GM19467 (cell line): Measurements from ENCODE around the gene UBXN6.

Experiments used
- ATAC-seq: cut with Tn5 transposase; IDR thresholded peaks from one replicate; pipeline ENCODE4 v1.9.1; 2021; ENCODE audit warnings: mild to moderate bottlenecking, moderate library complexity; ENCODE audit not compliant: unreplicated experiment

UBXN6 gene

GRCh38 chr19:4493929-4494690 lies 36.5 kb upstream of the UBXN6 start:
- no peak for ATAC-seq

DNA sequence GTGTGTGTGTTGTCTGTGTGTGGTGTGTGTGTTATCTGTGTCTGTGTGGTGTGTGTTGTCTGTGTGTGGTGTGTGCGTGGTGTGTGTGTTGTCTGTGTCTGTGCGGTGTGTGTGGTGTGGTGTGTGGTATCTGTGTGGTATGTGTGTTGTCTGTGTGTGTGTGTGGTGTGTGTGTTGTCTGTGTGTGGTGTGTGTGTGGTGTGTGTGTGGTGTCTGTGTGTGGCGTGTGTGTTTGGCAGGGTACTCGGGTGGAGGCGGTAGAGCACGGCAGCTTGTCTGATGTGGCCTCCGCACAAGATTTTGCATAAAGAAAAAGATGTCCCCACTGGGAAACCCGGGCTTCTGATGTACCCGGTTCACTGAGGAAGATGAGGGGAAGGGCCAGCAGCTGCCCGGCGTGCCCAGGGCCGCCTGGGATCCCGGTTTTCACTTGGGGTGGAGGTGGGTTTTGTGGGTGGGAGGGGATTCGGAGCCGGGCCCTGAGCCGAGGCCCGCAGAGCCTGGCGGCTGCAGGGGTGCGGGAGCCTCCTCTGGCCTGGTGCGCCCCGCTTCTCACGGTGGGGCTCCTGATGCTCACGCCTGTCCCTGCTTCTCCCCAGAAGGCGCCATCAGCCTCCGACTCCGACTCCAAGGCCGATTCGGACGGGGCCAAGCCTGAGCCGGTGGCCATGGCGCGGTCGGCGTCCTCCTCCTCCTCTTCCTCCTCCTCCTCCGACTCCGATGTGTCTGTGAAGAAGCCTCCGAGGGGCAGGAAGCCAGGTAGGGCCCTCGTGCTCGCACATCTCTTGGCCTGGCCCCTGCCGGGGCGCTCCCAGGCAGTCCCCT lies 35.7 kb upstream of the UBXN6 start:
- no peak for ATAC-seq

- no peak for ATAC-seq
Observed at GRCh38 chr19:4492337-4493103, 34.9 kb upstream of the UBXN6 start.

DNA sequence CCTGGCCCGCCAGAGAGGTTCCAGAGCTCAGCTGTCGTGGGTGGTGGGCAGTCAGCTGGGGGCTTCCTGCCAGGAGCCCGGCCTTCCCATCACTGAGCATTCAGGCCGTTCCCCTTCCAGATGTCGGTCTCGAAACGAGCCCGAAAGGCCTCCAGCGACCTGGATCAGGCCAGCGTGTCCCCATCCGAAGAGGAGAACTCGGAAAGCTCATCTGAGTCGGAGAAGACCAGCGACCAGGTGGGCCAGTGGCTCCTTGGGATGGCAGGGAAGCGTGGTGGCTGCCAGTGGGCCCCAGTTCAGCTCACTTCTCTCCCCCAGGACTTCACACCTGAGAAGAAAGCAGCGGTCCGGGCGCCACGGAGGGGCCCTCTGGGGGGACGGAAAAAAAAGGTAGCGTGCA lies 33.9 kb upstream of the UBXN6 start:
- no peak for ATAC-seq

GRCh38 chr19:4488496-4488895 lies 30.9 kb upstream of the UBXN6 start:
- no peak for ATAC-seq

- ATAC-seq = no peak
Observed at GRCh38 chr19:4487572-4487971, 30.0 kb upstream of the UBXN6 start.

DNA sequence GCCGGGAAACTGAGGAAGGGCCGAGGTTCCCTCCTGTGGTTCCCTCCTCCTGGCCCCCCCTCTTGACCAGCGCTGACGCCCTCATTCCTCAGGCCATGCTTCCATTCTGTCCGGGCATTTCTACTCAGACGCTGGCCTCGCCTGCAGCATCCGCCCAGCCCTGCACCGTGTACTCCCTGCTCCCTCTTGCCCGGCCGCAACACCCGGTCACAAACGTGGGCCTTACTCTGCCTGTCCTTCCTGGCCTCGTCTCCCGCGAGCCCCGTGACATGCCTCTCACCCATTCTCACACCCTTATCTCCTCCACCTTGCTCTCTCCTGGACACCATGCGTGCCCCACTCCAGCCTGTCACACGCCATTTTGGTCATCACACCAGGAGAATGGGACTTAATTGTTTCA lies 25.8 kb upstream of the UBXN6 start:
- no peak for ATAC-seq

GRCh38 chr19:4482721-4483364 lies 25.2 kb upstream of the UBXN6 start:
- no peak for ATAC-seq

DNA sequence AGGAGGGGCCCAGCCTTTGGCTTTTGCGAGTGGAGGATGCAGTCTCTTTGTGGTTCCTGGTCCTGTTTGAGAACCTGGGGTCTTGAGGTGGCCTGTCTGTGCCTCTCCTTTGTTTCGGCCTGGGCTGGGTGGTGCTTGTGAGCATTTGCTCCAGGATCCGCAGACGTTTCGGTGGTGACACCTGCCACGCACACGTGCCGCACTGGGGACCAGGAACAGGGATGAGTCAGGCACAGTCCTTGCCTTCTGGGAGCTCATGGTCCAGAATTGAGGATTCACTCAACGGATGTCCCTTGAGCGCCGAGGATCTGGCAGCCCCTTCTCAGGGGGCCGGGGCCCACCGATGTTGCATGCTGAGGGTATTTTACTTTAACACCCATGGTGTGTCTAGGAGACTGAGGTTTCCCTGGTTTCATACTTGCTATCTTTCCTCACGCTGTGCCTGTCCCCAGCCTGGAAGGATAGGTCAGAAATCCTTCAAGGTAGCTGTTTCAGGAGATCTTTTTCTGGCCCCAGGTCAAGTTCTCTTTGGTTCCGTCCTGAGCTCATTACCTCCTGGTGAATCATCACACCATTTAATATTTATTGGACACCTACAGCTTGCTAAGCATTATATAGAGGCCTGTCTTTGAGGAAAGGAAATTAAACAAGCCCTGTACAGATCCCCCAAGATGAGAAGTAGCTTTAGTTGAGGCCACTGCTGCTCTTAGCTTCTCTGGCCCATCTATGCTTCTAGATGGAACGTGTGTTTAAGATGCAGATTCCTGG lies 19.6 kb upstream of the UBXN6 start:
- no peak for ATAC-seq

GRCh38 chr19:4474514-4475022 lies 17.0 kb upstream of the UBXN6 start:
- no peak for ATAC-seq

- no peak for ATAC-seq
Observed at GRCh38 chr19:4473763-4474513, 16.3 kb upstream of the UBXN6 start.

- no peak for ATAC-seq
Observed at GRCh38 chr19:4473011-4473762, 15.6 kb upstream of the UBXN6 start.

- ATAC-seq = no peak
Observed at GRCh38 chr19:4472174-4472974, 14.8 kb upstream of the UBXN6 start, which contains the start of gene HDGFL2. HDGFL2 (plus strand) TSS chr19:4472297; CDS start chr19:4472351, 54 bp downstream.

GRCh38 chr19:4471403-4472173 lies 14.0 kb upstream of the UBXN6 start:
- peak; percentile 89 for ATAC-seq

DNA sequence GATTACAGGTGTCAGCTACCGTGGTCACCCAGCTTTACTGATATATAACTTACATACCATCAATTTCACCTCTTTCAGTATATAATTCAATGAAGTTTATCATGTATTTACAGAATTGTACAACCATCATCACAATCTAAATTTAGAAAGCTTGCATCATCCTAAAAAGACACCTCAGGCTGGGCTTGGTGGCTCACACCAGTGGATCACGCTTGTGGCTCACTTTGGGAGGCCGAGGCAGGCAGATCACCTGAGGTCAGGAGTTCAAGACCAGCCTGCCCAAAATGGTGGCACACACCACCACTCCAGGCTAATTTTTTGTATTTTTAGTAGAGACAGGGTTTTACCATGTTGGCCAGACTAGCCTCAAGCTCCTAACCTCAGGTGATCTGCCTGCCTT lies 10.2 kb upstream of the UBXN6 start:
- no peak for ATAC-seq

DNA sequence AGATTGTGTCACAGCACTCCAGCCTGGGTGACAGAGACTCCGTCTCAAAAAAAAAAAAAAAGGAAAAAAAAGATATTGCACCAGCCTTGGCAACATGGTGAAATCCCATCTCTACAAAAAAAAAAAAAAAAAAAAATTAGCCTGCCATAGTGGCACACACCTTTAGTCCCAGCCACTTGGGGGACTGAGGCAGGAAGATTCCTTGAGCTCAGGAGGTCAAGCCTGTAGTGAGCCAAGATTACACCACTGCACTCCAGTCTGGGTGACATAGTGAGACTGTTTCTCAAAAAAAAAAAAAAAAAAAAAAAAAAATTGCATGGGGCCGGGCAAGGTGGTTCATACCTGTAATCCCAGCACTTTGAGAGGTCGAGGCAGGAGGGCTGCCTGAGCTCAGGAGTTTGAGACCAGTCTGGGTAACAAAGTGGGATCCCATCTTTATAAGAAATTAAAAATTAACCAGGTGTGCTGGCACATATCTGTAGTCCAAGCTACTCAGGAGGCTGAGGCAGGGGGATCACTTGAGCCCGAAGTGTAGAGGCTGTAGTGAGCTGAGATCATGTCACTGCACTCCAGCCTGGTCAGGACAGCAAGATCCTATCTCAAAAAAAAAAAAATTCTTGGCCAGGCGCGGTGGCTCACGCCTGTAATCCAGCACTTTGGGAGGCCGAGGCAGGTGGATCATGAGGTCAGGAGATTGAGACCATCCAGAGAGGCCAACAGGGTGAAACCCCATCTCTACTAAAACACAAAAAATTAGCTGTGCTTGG lies 7.4 kb upstream of the UBXN6 start:
- ATAC-seq = no peak
